DND-41 (cell line): ENCODE data around the gene FUBP3.
A peak's percentile ranks its signal among the peaks of the same experiment; 100 is the strongest.

Experiments
- ATAC-seq: fragments of 200-7000 bp; cut with Tn5 transposase; 3 replicates; pipeline ENCODE4 v1.9.1; 2021; ENCODE audit warnings: low read depth; ENCODE audit not compliant: insufficient read depth
- DNase-seq: peaks from one replicate; pipeline ENCODE4 v3.0.0-alpha.2; 2020
- H2AFZ ChIP-seq: 2 replicates; pipeline ENCODE4 v1.6.0; 2012; ENCODE audit warnings: low read depth, low read length
- H3K27ac ChIP-seq: 2 replicates; pipeline ENCODE4 v1.5.1; 2012; ENCODE audit warnings: low read length, inconsistent platforms
- H3K27me3 ChIP-seq: fragments of 200-600 bp; sonication (generic); 2 replicates; pipeline ENCODE4 v1.6.0; 2012; ENCODE audit warnings: low read length, mild to moderate bottlenecking, inconsistent platforms; ENCODE audit not compliant: insufficient read depth, poor library complexity
- H3K36me3 ChIP-seq: 2 replicates; pipeline ENCODE4 v1.5.1; 2012; ENCODE audit warnings: low read length, inconsistent platforms; ENCODE audit not compliant: insufficient read depth
- H3K4me1 ChIP-seq: 2 replicates; pipeline ENCODE4 v1.5.1; 2012; ENCODE audit warnings: mild to moderate bottlenecking, low read length; ENCODE audit not compliant: insufficient read depth
- H3K4me2 ChIP-seq: 2 replicates; pipeline ENCODE4 v1.6.0; 2012; ENCODE audit warnings: mild to moderate bottlenecking, moderate library complexity, low read length, inconsistent platforms; ENCODE audit not compliant: insufficient read depth
- H3K4me3 ChIP-seq, 2 experiments: fragments of 200-600 bp in 1 of 2; shearing (Covaris generic) in 1 of 2; 2 replicates each; pipeline ENCODE4 v1.5.1; 2012 to 2016; ENCODE audit warnings: inconsistent platforms in 2 of 2, low read length in 2 of 2, mild to moderate bottlenecking in 2 of 2, low read depth in 1 of 2, moderate library complexity in 1 of 2
- H3K79me2 ChIP-seq: 2 replicates; pipeline ENCODE4 v1.6.0; 2012; ENCODE audit warnings: low read length, inconsistent platforms; ENCODE audit not compliant: insufficient read depth
- H3K9ac ChIP-seq: 2 replicates; pipeline ENCODE4 v1.6.0; 2012; ENCODE audit warnings: low read depth, mild to moderate bottlenecking, inconsistent platforms, low read length, moderate library complexity
- H3K9me3 ChIP-seq: 2 replicates; pipeline ENCODE4 v1.5.1; 2012; ENCODE audit warnings: low read length, moderate library complexity, mild to moderate bottlenecking, inconsistent platforms; ENCODE audit not compliant: insufficient read depth, severe bottlenecking
- H4K20me1 ChIP-seq: 2 replicates; pipeline ENCODE4 v1.6.0; 2012; ENCODE audit warnings: low read length; ENCODE audit not compliant: insufficient read depth
- CTCF ChIP-seq: IDR thresholded peaks from 2 replicates; pipeline ENCODE4 v1.5.1; 2012; ENCODE audit warnings: borderline replicate concordance, low read length, moderate library complexity, mild to moderate bottlenecking; ENCODE audit not compliant: poor library complexity, severe bottlenecking; ENCODE audit errors: extremely low read depth
- EZH2 ChIP-seq: IDR thresholded peaks from 3 replicates; pipeline ENCODE4 v1.6.1; 2012; ENCODE audit warnings: borderline replicate concordance, low read depth, mild to moderate bottlenecking, moderate library complexity, low read length, inconsistent platforms; ENCODE audit not compliant: severe bottlenecking

The FUBP3 gene

DNA sequence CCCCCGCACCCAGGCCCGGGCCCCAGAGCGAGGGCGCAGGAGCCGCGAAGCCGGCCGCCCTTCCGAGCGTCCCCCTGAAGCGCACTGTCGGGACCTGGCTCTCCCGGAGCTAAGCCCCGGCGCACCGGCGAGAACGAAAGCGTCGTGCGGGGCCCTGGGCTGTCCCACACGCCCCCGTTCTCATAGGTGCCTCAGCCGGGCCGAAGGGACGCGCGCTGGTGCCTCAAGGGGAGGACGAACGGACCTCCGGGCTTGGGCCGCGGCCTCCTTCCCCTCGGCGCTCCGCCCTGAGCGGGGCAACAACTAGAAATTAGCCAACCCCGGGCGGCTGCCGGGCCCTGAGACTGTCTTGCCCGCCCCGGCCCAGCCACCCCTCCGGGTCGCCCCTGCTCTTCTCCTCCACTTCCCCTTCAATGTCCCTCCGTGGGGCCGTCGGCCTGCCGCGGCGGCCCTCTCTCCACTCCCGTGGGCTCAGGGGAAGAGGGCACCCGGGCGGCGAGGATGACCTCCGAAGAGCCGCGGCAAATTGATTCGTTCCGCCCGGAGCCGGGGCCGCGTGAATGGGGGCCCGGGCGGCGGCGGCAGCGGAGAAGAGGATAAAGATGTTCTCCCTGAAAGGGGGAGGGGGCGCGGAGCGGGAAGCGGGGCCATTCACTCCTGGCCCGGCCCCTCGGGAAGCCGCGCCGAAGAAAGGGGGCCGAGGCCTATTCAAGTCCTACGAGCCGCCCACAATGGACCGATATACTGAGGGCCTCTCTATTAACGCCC lies 81.5 kb downstream of the FUBP3 start:
- Histone ChIP-seq H3K36me3 (no peaks in the 10 kb centered on the region), H2AFZ (no peak overlapping the region), H3K9ac (no peak overlapping the region), H3K27me3 (no peaks in the 10 kb centered on the region), H3K4me3 (no peak overlapping the region), H3K9me3 (no peaks in the 10 kb centered on the region), H4K20me1 (no peaks in the 10 kb centered on the region), H3K4me1 (no peaks in the 10 kb centered on the region), H3K4me2 (no peak overlapping the region), H3K27ac (no peak overlapping the region), H3K79me2 (no peaks in the 10 kb centered on the region)
- DNase-seq (no peak), ATAC-seq (no peak)
- no peak for TF ChIP-seq CTCF
- TF ChIP-seq EZH2: no peak

DNA sequence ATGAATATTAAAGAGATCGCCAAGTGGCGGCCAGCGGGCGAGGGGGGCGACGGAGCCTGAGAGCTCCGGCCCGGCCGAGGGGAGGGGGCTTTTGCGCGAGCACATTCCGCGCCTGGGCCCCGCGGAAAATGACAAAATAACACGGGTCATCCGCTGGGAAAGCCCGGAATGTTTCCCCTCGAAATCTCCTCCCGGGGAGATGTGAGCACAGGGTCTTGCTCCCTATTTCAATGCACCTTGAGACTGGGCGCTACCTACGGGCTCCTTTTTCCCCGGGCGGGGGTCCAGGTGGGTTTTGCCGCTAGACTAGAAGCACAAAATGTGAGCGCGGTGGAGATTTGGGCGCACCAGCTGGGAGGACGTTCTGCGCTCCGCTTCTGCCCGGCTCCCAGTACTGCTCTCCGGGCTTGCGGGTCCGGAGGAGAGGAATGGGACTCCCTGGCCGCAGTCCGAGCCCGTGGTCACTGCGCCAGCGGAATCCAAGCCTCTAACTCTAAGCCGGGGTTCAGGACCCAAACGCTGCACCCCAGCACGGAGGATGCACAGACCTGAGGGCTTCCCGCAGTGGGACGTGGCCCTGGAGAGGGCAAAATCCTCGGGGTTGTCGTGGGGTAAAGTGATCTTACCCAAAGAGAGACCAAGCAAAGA lies 82.2 kb downstream of the FUBP3 start:
- H3K4me1 ChIP-seq: no peaks in the 10 kb centered on the region
- H2AFZ ChIP-seq: no peak overlapping the region
- H3K4me3 ChIP-seq: no peak overlapping the region
- DNase-seq (no peak), ATAC-seq (no peak)
- H3K27me3 ChIP-seq: no peaks in the 10 kb centered on the region
- no peak overlapping the region for H3K27ac ChIP-seq
- no peaks in the 10 kb centered on the region for H3K9me3 ChIP-seq
- H3K9ac ChIP-seq: no peak overlapping the region
- H3K36me3 ChIP-seq: no peaks in the 10 kb centered on the region
- no peak overlapping the region for H3K4me2 ChIP-seq
- no peak for TF ChIP-seq CTCF
- TF ChIP-seq EZH2: no peak
- no peaks in the 10 kb centered on the region for H4K20me1 ChIP-seq
- no peaks in the 10 kb centered on the region for H3K79me2 ChIP-seq

DNA sequence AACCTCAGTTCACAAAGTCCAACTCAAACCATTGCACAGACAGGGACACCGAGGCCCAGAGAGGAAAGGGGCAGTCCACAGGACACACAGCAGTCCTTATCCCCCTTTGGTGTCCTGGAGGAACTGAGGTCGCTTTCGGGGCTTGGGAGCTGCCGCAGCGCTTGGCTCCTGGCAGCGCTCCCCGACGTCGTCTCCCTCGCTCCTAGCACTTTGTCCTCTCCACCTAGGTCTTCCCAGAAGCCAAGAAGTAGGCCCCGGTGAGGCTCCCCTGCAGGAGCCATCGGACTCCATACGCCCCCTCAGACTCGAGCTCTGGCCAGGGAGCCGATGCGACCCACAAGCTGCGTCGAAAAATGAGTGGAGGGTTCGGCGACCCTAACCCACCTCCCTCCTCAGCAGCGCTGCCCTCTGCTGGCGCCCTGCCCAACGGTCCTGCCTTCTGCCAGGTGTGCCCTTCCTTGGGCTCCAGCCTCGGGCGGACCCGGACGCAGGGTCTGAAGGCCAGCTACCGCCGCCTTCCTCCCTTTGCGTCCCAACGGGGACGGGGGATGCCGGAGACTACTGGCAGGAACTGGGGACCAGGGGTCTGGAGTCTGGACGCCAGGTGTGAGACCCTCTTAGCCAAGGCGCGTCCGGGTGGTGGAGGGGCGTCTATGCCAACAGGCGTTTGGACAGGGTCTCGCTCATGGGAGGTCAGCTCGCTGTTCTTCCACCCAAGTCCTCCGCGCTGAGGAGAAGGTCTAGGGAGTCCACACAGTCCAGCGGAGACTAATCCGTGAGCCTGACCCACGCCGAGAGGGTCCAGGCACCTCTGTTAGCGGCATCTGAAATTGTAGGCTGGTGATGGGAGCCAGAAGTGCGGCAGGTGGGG lies 83.0 kb downstream of the FUBP3 start:
- no peaks in the 10 kb centered on the region for H3K36me3 ChIP-seq
- H3K4me2 ChIP-seq: no peak overlapping the region
- no peak overlapping the region for H3K9ac ChIP-seq
- no peak overlapping the region for H3K27ac ChIP-seq
- H3K4me1 ChIP-seq: no peaks in the 10 kb centered on the region
- H3K4me3 ChIP-seq: no peak overlapping the region
- DNase-seq: no peak
- H2AFZ ChIP-seq: no peak overlapping the region
- no peaks in the 10 kb centered on the region for H4K20me1 ChIP-seq
- H3K9me3 ChIP-seq: no peaks in the 10 kb centered on the region
- no peak for TF ChIP-seq EZH2
- peak; percentile 19 for TF ChIP-seq CTCF
- no peaks in the 10 kb centered on the region for H3K79me2 ChIP-seq
- no peak for ATAC-seq
- H3K27me3 ChIP-seq: no peaks in the 10 kb centered on the region
